Activated CD8-positive, alpha-beta memory T cell treated with anti-CD3 and anti-CD28 coated beads, Interleukin-2, amount 50 U/mL, for 4 hours (primary cell): ENCODE measurements around the gene PCDHB8.
"Not testable (repeated sequence)": the region's sequence is repeated elsewhere in the genome, so short reads cannot be mapped to it uniquely, and the experiment has no call there.

Experiments
- DNase-seq: peaks from one replicate; pipeline ENCODE4 v3.0.0-alpha.2; 2020

PCDHB8 gene

GRCh38 chr5:141184117-141184855 lies 6.7 kb downstream of the PCDHB8 start:
- DNase-seq = not testable (repeated sequence)

- no peak for DNase-seq
Observed at GRCh38 chr5:141186897-141187512, 9.4 kb downstream of the PCDHB8 start, which contains the start of gene PCDHB9. Gene PCDHB9 (plus strand): TSS chr5:141187161. CDS start chr5:141187319, 158 bp downstream.

DNA sequence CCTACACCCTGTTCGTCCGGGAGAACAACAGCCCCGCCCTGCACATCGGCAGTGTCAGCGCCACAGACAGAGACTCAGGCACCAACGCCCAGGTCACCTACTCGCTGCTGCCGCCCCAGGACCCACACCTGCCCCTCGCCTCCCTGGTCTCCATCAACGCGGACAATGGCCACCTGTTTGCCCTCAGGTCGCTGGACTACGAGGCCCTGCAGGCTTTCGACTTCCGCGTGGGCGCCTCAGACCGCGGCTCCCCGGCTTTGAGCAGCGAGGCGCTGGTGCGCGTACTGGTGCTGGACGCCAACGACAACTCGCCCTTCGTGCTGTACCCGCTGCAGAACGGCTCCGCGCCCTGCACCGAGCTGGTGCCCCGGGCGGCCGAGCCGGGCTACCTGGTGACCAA lies 11.1 kb downstream of the PCDHB8 start:
- DNase-seq = not testable (repeated sequence)

- DNase-seq = not testable (repeated sequence)
Observed at GRCh38 chr5:141189131-141189530, 11.5 kb downstream of the PCDHB8 start.

DNA sequence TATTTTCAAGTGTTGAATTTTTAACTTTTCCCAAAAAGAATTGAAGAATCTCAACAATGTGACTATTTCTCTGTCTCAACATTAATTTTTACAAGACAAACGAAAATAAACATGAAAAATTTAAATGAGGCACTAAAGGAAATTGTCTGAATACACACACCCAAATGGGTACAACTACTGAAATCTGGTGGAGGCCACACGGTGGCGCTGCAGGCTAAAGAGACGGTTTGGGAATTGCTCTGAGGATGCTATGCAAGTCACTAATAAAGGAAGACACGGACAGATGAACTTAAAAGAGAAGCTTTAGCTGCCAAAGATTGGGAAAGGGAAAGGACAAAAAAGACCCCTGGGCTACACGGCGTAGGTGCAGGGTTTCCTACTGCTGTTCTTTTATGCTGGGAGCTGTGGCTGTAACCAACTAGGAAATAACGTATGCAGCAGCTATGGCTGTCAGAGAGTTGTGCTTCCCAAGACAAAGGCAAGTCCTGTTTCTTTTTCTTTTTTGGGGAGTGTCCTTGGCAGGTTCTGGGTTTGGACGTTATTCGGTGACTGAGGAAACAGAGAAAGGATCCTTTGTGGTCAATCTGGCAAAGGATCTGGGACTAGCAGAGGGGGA lies 14.6 kb downstream of the PCDHB8 start, which contains the start of gene PCDHB10:
PCDHB10 (plus strand) TSS at position 244 of the 616 bp plus-strand sequence; CDS start at position 444, 200 bp downstream.
- DNase-seq = no peak

GRCh38 chr5:141194332-141194731 lies 16.7 kb downstream of the PCDHB8 start:
- not testable (repeated sequence) for DNase-seq

DNA sequence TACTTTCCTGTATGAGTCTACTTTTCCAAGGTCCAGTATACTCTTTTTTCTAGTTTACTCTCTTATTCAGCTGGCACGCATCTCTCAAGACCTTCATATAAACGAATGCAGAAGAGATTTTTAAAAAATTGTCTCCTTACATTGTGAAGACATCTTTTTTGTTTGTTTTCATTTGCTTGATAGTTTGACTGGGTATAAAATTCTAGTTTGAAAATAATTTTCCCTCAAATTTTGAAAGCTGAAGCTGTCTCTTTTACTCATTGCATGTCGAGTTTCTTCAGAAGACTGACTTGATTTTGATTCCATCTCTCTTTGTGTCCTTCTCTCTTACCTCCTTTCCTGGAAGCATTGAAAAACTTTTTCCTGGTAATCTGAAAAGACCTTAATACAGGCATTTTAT lies 18.8 kb downstream of the PCDHB8 start:
- DNase-seq = no peak

- DNase-seq = no peak
Observed at GRCh38 chr5:141199359-141200235, 22.0 kb downstream of the PCDHB8 start, which contains the start of gene PCDHB11. Gene PCDHB11 (plus strand): TSS chr5:141199627. CDS start chr5:141199775, 148 bp downstream.

- not testable (repeated sequence) for DNase-seq
Observed at GRCh38 chr5:141201126-141201525, 23.5 kb downstream of the PCDHB8 start.

DNA sequence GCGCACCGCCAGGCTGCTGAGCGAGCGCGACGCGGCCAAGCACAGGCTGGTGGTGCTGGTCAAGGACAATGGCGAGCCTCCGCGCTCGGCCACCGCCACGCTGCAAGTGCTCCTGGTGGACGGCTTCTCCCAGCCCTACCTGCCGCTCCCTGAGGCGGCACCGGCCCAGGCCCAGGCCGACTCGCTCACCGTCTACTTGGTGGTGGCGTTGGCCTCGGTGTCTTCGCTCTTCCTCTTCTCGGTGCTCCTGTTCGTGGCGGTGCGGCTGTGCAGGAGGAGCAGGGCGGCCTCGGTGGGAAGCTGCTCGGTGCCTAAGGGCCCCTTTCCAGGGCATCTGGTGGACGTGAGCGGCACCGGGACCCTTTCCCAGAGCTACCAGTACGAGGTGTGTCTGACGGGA lies 24.1 kb downstream of the PCDHB8 start:
- not testable (repeated sequence) for DNase-seq

DNA sequence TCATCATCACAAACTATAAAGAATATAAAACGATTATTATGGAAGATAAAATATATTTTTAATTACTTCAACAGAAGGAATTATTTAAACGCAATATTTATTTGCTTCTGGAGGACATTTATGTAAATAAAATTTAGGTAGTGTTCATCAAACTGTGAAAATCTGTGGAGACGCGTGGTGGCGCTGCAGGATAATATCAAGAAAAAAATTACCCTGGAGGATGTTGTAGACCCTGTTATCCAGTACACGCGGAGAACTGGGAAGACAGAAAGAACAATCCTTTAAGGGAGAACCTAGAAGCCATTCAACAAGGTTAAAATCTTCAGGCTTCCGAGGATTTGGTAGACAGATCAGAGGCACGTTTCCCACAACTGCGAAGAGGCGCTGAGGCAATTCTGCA lies 30.9 kb downstream of the PCDHB8 start, which contains the start of gene PCDHB12:
PCDHB12 (plus strand) TSS at position 242 of the 400 bp plus-strand sequence. CDS start 189 bp downstream, outside the sequence.
- DNase-seq = no peak

GRCh38 chr5:141210281-141210680 lies 32.7 kb downstream of the PCDHB8 start:
- DNase-seq = not testable (repeated sequence)

DNA sequence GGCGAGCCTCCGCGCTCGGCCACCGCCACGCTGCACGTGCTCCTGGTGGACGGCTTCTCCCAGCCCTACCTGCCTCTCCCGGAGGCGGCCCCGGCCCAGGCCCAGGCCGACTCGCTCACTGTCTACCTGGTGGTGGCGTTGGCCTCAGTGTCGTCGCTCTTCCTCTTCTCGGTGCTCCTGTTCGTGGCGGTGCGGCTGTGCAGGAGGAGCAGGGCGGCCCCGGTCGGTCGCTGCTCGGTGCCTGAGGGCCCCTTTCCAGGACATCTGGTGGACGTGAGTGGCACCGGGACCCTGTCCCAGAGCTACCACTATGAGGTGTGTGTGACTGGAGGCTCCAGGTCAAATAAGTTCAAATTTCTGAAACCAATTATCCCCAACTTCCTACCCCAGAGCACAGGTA lies 33.3 kb downstream of the PCDHB8 start:
- DNase-seq = not testable (repeated sequence)

DNA sequence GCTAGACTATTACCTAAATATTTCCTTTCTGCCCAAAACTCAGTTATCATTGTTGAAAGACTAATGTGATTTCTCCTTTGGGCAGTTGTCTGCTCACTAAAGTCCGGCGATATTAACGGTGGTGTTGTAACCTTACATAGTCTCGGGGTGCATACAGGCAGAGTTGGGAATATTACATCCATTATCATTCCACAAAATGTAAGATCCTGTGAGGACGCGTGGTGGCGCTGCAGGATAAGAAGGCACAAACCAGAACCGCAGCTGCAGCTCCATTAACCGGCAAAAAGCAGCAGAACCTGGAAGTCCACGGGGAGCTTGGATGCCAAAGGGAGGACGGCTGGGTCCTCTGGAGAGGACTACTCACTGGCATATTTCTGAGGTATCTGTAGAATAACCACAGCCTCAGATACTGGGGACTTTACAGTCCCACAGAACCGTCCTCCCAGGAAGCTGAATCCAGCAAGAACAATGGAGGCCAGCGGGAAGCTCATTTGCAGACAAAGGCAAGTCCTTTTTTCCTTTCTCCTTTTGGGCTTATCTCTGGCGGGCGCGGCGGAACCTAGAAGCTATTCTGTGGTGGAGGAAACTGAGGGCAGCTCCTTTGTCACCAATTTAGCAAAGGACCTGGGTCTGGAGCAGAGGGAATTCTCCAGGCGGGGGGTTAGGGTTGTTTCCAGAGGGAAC lies 36.2 kb downstream of the PCDHB8 start, which contains the start of gene PCDHB13:
PCDHB13 (plus strand) TSS at position 264 of the 684 bp plus-strand sequence; CDS start at position 469, 205 bp downstream.
- not testable (repeated sequence) for DNase-seq

DNA sequence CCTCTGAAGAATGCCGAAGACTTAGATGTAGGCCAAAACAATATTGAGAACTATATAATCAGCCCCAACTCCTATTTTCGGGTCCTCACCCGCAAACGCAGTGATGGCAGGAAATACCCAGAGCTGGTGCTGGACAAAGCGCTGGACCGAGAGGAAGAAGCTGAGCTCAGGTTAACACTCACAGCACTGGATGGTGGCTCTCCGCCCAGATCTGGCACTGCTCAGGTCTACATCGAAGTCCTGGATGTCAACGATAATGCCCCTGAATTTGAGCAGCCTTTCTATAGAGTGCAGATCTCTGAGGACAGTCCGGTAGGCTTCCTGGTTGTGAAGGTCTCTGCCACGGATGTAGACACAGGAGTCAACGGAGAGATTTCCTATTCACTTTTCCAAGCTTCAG lies 37.0 kb downstream of the PCDHB8 start:
- DNase-seq = not testable (repeated sequence)

DNA sequence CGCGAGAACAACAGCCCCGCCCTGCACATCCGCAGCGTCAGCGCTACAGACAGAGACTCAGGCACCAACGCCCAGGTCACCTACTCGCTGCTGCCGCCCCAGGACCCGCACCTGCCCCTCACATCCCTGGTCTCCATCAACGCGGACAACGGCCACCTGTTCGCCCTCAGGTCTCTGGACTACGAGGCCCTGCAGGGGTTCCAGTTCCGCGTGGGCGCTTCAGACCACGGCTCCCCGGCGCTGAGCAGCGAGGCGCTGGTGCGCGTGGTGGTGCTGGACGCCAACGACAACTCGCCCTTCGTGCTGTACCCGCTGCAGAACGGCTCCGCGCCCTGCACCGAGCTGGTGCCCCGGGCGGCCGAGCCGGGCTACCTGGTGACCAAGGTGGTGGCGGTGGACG lies 37.9 kb downstream of the PCDHB8 start:
- DNase-seq = not testable (repeated sequence)

DNA sequence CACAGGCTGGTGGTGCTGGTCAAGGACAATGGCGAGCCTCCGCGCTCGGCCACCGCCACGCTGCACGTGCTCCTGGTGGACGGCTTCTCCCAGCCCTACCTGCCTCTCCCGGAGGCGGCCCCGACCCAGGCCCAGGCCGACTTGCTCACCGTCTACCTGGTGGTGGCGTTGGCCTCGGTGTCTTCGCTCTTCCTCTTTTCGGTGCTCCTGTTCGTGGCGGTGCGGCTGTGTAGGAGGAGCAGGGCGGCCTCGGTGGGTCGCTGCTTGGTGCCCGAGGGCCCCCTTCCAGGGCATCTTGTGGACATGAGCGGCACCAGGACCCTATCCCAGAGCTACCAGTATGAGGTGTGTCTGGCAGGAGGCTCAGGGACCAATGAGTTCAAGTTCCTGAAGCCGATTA lies 38.4 kb downstream of the PCDHB8 start:
- not testable (repeated sequence) for DNase-seq

- no peak for DNase-seq
Observed at GRCh38 chr5:141223112-141223783, 45.7 kb downstream of the PCDHB8 start, which contains the start of gene PCDHB14. Gene PCDHB14 (plus strand): TSS chr5:141223343. CDS start chr5:141223506, 163 bp downstream.

GRCh38 chr5:141224844-141225243 lies 47.3 kb downstream of the PCDHB8 start:
- not testable (repeated sequence) for DNase-seq

- DNase-seq = not testable (repeated sequence)
Observed at GRCh38 chr5:141225421-141225820, 47.8 kb downstream of the PCDHB8 start.
